Measurements from ENCODE around the gene TMEM69.
"Not testable (repeated sequence)": the region's sequence is repeated elsewhere in the genome, so short reads cannot be mapped to it uniquely, and the experiment has no call there.

Gene TMEM69

DNA sequence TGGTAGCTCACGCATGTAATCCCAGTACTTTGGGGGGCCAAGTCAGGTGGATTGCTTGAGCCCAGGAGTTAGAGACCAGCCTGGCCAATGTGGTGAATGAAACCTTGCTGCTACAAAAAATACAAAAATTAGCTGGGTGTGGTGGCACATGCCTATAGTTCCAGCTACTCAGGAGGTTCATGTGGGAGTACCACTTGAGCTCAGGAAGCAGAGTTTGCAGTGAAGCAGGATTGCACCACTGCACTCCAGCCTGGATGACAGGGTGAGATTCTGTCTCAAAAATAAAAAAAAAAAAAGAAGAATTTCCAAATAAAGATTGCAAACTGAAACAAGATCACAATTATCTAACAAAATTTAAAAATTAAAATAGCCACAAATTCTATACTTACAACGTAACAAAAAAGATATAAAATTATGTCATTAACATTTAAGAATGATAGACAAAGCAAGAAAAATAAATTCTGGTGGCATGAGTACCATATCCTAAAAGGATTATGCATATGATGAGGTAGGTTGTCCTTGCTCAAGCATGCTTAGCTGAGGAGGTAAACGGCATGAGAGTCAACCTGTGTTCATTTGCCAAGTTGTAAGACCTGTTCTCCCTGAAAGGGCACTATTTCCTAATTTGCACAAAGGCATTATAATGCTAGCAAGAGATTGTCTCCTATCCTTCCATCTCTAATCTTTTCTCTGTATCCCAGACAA, 42.2 kb downstream of the TMEM69 start:
- in situ Hi-C loops (cut with MboI; ENCODE audit: low sequenced_read_pairs) = no loop called here

DNA sequence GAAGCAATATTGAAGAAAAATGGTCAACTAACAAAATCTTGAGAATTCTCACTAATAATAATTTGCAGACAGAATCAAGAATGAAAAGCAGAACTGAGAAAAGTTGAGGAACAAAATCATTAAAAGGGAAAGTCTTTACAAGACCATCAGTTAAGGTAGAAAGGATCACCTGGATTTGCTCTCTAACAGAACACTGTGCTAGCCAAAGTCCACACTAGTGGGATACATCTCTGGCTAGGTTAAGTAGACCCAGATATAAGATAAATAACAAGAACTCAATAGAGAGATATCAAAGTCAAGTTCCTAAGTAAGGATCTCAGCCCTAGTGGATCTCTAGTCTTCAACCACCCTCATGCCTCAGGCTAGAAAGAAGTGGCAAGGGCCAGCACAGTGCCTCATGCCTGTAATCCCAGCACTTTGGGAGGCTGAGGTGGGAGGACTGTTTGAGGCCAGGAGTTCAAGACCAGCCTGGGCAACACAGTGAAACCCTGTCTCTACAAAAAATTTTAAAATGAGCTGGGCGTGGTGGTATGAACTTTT, 42.9 kb downstream of the TMEM69 start:
- in situ Hi-C loops (cut with MboI; ENCODE audit: low sequenced_read_pairs) = no loop called here

DNA sequence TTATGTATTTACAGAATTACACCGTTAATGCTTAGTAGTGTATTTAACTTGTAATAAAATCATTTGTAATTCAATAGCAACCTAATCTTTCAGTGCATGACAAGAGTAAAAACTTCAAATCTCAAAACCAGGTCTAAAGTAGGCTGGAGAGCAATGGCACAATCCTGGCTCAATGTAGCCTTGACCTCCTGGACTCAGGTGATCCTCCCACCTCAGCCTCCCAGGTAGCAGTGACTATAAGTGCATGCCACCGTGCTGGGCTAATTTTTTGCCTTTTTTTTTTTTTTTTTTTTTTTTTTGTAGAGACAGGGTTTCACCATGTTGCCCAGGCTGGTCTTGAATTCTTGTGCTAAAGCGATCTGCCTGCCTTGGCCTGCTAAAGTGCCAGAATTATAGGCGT, 51.2 kb downstream of the TMEM69 start:
- in situ Hi-C loops (cut with MboI; ENCODE audit: low sequenced_read_pairs) = no loop called here

DNA sequence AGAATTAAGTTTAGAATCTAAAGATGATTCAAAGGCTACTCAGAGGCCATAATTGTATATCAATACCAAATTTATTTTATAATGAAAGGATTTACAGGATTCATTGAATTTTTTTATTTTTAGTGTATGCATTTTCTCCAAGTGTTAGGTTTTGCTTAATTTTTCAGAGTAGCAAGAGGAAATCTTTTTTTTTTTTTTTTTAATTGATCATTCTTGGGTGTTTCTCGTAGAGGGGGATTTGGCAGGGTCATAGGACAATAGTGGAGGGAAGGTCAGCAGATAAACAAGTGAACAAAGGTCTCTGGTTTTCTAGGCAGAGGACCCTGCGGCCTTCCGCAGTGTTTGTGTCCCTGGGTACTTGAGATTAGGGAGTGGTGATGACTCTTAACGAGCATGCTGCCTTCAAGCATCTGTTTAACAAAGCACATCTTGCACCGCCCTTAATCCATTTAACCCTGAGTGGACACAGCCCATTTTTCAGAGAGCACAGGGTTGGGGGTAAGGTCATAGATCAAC, 51.7 kb downstream of the TMEM69 start:
- in situ Hi-C loops (cut with MboI; ENCODE audit: low sequenced_read_pairs) = not testable (repeated sequence)

Measured in HL-60/S4 treated with retinoic acid at 250 ng/mL for 4 days and 3 days (cell line).